Mesenchymal stem cell (in vitro differentiated cells and primary cell): ENCODE measurements around the gene IFIT2.
"Not testable (repeated sequence)": the region's sequence is repeated elsewhere in the genome, so short reads cannot be mapped to it uniquely, and the experiment has no call there.

ENCODE experiments used
- DNase-seq: peaks from one replicate; pipeline ENCODE4 v3.0.0-alpha.2; 2013
- H2AFZ ChIP-seq: one replicate; pipeline ENCODE4 v1.6.1; 2013; ENCODE audit warnings: low read depth, mild to moderate bottlenecking, control low read depth, inconsistent platforms, low read length, moderate library complexity
- H2AK5ac ChIP-seq: 2 replicates; pipeline ENCODE4 v1.6.1; 2013; ENCODE audit warnings: low read length, moderate library complexity, mild to moderate bottlenecking, inconsistent platforms; ENCODE audit not compliant: severe bottlenecking
- H2BK120ac ChIP-seq: one replicate; pipeline ENCODE4 v1.6.1; 2013; ENCODE audit warnings: low read depth, mild to moderate bottlenecking, inconsistent platforms, low read length, moderate library complexity
- H2BK12ac ChIP-seq, 2 experiments: one replicate each; pipeline ENCODE4 v1.6.1; 2013; ENCODE audit warnings: inconsistent platforms in 2 of 2, low read length in 2 of 2, mild to moderate bottlenecking in 2 of 2, moderate library complexity in 2 of 2, control low read depth in 1 of 2
- H2BK15ac ChIP-seq: one replicate; pipeline ENCODE4 v1.6.1; 2013; ENCODE audit warnings: mild to moderate bottlenecking, low read depth, inconsistent platforms; ENCODE audit not compliant: poor library complexity, severe bottlenecking
- H2BK5ac ChIP-seq: 2 replicates; pipeline ENCODE4 v1.6.1; 2013; ENCODE audit warnings: low read depth, mild to moderate bottlenecking, low read length, control low read depth, inconsistent platforms; ENCODE audit not compliant: poor library complexity, severe bottlenecking
- H3K14ac ChIP-seq, 2 experiments: one replicate each; pipeline ENCODE4 v1.6.1; 2013; ENCODE audit warnings: inconsistent platforms in 2 of 2, low read length in 2 of 2, control low read depth in 1 of 2, mild to moderate bottlenecking in 1 of 2, moderate library complexity in 1 of 2
- H3K18ac ChIP-seq, 2 experiments: one replicate each; pipeline ENCODE4 v1.6.1; 2013; ENCODE audit warnings: inconsistent platforms in 2 of 2, low read length in 2 of 2, control low read depth in 1 of 2, low read depth in 1 of 2, mild to moderate bottlenecking in 1 of 2
- H3K23ac ChIP-seq, 2 experiments: one replicate each; pipeline ENCODE4 v1.6.1; 2013; ENCODE audit warnings: inconsistent platforms in 2 of 2, low read length in 2 of 2, mild to moderate bottlenecking in 2 of 2, moderate library complexity in 2 of 2, control low read depth in 1 of 2
- H3K27ac ChIP-seq: 2 replicates; pipeline ENCODE4 v1.5.1; 2013; ENCODE audit warnings: mild to moderate bottlenecking, moderate library complexity, low read length, control low read depth, inconsistent platforms; ENCODE audit not compliant: poor library complexity, severe bottlenecking
- H3K27me3 ChIP-seq, 2 experiments: 2 replicates each; pipeline versions ENCODE4 v1.6.1 to v1.7.0; 2013; ENCODE audit warnings: low read length in 2 of 2, mild to moderate bottlenecking in 2 of 2, moderate library complexity in 2 of 2, control low read depth in 1 of 2, inconsistent platforms in 1 of 2; ENCODE audit not compliant: control insufficient read depth in 1 of 2, insufficient read depth in 1 of 2
- H3K36me3 ChIP-seq, 2 experiments: 2 replicates each; pipeline versions ENCODE4 v1.6.1 to v1.7.0; 2013; ENCODE audit warnings: low read length in 2 of 2, control low read depth in 1 of 2, inconsistent platforms in 1 of 2, low read depth in 1 of 2, mild to moderate bottlenecking in 1 of 2; ENCODE audit not compliant: insufficient read depth in 2 of 2, control insufficient read depth in 1 of 2
- H3K4ac ChIP-seq, 2 experiments: one replicate each; pipeline ENCODE4 v1.6.1; 2013; ENCODE audit warnings: inconsistent platforms in 2 of 2, low read length in 2 of 2, mild to moderate bottlenecking in 2 of 2, moderate library complexity in 2 of 2, control low read depth in 1 of 2, low read depth in 1 of 2
- H3K4me1 ChIP-seq: 2 replicates; pipeline ENCODE4 v1.6.1; 2013; ENCODE audit warnings: low read depth, low read length, control low read depth; ENCODE audit not compliant: control insufficient read depth, insufficient read depth
- H3K4me2 ChIP-seq: 2 replicates; pipeline ENCODE4 v1.6.1; 2013; ENCODE audit warnings: low read length, mild to moderate bottlenecking, inconsistent platforms; ENCODE audit not compliant: poor library complexity, severe bottlenecking
- H3K4me3 ChIP-seq, 2 experiments: 2 replicates each; pipeline versions ENCODE4 v1.5.1 to v1.7.0; 2013; ENCODE audit warnings: low read length in 2 of 2, mild to moderate bottlenecking in 2 of 2, control low read depth in 1 of 2, low read depth in 1 of 2; ENCODE audit not compliant: insufficient read depth in 1 of 2
- H3K79me1 ChIP-seq: replicated peaks from 2 replicates; pipeline ENCODE4 v1.6.1; 2013; ENCODE audit warnings: mild to moderate bottlenecking, control low read depth, low read length, inconsistent platforms; ENCODE audit not compliant: poor library complexity, severe bottlenecking
- H3K9ac ChIP-seq: 2 replicates; pipeline ENCODE4 v1.7.0; 2013; ENCODE audit warnings: mild to moderate bottlenecking, low read length, moderate library complexity
- H3K9me3 ChIP-seq: 2 replicates; pipeline ENCODE4 v1.7.0; 2013; ENCODE audit warnings: mild to moderate bottlenecking, low read length; ENCODE audit not compliant: control insufficient read depth
- H4K8ac ChIP-seq: one replicate; pipeline ENCODE4 v1.6.1; 2013; ENCODE audit warnings: inconsistent platforms, mild to moderate bottlenecking, low read length, moderate library complexity
- H4K91ac ChIP-seq: one replicate; pipeline ENCODE4 v1.6.1; 2013; ENCODE audit warnings: mild to moderate bottlenecking, low read length, inconsistent platforms
- WGBS: methylation state at CpG from one replicate; pipeline ENCODE4 v1.1.7; 2013; ENCODE audit warnings: mixed read lengths; 5-methylcytosine and 5-hydroxymethylcytosine counted together

Gene IFIT2

DNA sequence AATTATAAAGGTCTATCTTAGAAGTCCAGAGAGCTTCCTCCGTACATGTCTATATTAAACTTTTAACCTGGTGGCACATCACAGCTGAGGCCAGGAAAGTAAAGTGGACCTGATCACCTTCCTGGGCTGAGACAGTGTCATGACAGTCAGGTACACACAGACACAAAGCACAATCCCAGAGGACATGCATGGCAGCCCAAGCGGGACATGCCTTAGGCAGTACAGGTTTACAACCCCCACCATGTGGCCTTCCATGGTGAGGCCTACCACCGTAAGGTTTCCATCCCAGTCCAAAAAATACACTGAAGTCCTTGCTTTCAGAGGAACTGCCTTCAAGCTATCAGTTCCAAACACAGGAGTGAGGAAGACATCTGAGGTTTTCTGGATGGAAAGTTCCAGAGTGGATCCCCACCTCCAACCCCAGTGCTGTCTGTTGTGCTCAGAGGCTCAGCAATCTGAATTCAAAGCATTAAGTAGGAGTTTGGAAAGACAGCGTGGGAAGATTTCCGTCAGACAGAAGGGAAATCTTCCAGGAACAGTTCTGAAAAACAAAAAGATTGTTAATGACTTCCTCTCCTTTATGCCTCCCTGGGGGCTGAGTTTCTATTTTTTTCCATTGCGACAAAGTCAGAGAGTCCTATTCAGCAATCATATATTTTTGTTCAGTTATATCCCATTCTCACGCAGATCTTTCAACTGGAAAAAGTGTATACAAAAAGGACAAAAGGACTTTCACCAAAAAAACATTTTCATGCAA, 46.0 kb downstream of the IFIT2 start:
- no peak overlapping the region for H3K9ac ChIP-seq
- H3K9me3 ChIP-seq, result no peaks in the 10 kb centered on the region
- peak overlapping the region; percentile 89 to 95 for H2BK12ac ChIP-seq
- no peak overlapping the region for H3K23ac ChIP-seq
- no peak overlapping the region for H2AFZ ChIP-seq
- no peaks in the 10 kb centered on the region for H3K79me1 ChIP-seq
- H2BK15ac ChIP-seq, result no peak overlapping the region
- H2BK5ac ChIP-seq, result no peak overlapping the region
- no peak overlapping the region for H3K4me3 ChIP-seq
- H3K27me3 ChIP-seq, result no peaks in the 10 kb centered on the region
- WGBS, result 56% methylated on average over 6 of the region's 7 CpGs
- peak overlapping the region; percentile 35 to 47 for H3K4ac ChIP-seq
- no peak overlapping the region for H2AK5ac ChIP-seq
- H3K4me2 ChIP-seq, result no peak overlapping the region
- H3K18ac ChIP-seq, result peak overlapping the region; percentile 81 to 96
- peak overlapping the region in 1 of 2 experiments; percentile 78 for H3K14ac ChIP-seq
- peak; percentile 49 for DNase-seq
- peaks cover 9% of the 10 kb centered on the region for H3K4me1 ChIP-seq
- peak overlapping the region; percentile 93 for H4K8ac ChIP-seq
- no peaks in the 10 kb centered on the region for H3K36me3 ChIP-seq
- no peak overlapping the region for H2BK120ac ChIP-seq
- H4K91ac ChIP-seq, result peak overlapping the region; percentile 95
- no peak overlapping the region for H3K27ac ChIP-seq

DNA sequence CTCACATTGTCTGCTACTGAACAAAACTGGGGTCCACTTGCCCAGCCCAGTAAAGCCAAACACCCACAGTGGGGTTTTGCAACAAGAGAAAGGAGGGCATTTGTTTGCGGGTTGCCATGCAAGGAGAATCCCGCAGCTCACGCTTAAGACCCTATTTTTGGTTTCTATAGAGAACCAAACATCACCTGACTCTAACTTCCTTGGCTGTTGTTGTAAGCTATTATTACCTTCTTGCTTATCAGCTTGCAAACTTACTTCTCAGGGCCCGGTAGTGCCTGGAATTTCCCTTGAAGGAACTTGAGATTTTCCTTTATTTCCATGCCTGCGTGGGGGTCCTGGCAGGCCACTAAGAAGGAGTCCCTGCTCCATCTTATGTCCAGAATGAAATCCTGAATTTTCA, 46.6 kb downstream of the IFIT2 start:
- H2BK12ac ChIP-seq, result no peak overlapping the region
- H3K14ac ChIP-seq, result no peak overlapping the region
- H2AK5ac ChIP-seq, result no peak overlapping the region
- H3K9me3 ChIP-seq, result no peaks in the 10 kb centered on the region
- no peak overlapping the region for H2BK5ac ChIP-seq
- H3K36me3 ChIP-seq, result no peaks in the 10 kb centered on the region
- WGBS, result 77% methylated on average over 5 of the region's 5 CpGs
- no peak overlapping the region for H2BK120ac ChIP-seq
- peak overlapping the region; percentile 90 for H2BK15ac ChIP-seq
- no peak for DNase-seq
- no peak overlapping the region for H3K4me2 ChIP-seq
- H3K4ac ChIP-seq, result no peak overlapping the region
- H4K91ac ChIP-seq, result no peak overlapping the region
- H3K27me3 ChIP-seq, result no peaks in the 10 kb centered on the region
- H3K4me3 ChIP-seq, result no peak overlapping the region
- no peak overlapping the region for H3K27ac ChIP-seq
- peaks cover 13% of the 10 kb centered on the region for H3K4me1 ChIP-seq
- no peak overlapping the region for H2AFZ ChIP-seq
- H3K18ac ChIP-seq, result no peak overlapping the region
- H3K23ac ChIP-seq, result no peak overlapping the region
- no peak overlapping the region for H4K8ac ChIP-seq
- no peaks in the 10 kb centered on the region for H3K79me1 ChIP-seq
- H3K9ac ChIP-seq, result no peak overlapping the region

DNA sequence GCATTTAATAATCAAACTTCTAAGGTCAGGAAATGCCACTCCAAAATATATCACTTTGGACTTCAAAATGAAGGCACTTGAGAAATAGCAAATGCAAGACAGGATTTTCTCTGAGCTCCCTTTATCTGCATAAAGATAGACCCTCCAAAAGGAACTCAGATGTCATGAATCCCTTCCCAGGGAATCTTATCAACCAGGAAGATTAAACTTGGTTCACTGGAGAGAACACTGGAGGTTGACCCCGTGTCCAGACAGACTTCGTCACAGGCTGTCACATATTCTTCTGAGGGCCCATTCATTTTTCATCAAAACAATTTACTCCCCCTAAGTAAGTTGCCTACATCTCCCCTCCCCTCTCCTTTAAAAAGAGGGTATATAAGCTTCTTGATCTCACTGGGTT, 47.1 kb downstream of the IFIT2 start:
- Histone ChIP-seq H3K36me3 (no peaks in the 10 kb centered on the region), H2AFZ (no peak overlapping the region), H3K27me3 (no peaks in the 10 kb centered on the region), H2BK12ac (no peak overlapping the region), H3K4ac (no peak overlapping the region), H3K79me1 (no peaks in the 10 kb centered on the region), H3K4me2 (no peak overlapping the region), H2BK5ac (no peak overlapping the region), H4K91ac (no peak overlapping the region), H2AK5ac (no peak overlapping the region), H2BK15ac (no peak overlapping the region), H3K23ac (no peak overlapping the region), H3K27ac (no peak overlapping the region), H3K4me1 (peaks cover 13% of the 10 kb centered on the region), H3K9me3 (no peaks in the 10 kb centered on the region), H3K4me3 (no peak overlapping the region), H2BK120ac (no peak overlapping the region), H3K9ac (no peak overlapping the region), H4K8ac (no peak overlapping the region), H3K18ac (peak overlapping the region in 1 of 2 experiments; percentile 16), H3K14ac (no peak overlapping the region)
- DNase-seq, result no peak
- WGBS, result 92% methylated on average over 2 of the region's 2 CpGs

DNA sequence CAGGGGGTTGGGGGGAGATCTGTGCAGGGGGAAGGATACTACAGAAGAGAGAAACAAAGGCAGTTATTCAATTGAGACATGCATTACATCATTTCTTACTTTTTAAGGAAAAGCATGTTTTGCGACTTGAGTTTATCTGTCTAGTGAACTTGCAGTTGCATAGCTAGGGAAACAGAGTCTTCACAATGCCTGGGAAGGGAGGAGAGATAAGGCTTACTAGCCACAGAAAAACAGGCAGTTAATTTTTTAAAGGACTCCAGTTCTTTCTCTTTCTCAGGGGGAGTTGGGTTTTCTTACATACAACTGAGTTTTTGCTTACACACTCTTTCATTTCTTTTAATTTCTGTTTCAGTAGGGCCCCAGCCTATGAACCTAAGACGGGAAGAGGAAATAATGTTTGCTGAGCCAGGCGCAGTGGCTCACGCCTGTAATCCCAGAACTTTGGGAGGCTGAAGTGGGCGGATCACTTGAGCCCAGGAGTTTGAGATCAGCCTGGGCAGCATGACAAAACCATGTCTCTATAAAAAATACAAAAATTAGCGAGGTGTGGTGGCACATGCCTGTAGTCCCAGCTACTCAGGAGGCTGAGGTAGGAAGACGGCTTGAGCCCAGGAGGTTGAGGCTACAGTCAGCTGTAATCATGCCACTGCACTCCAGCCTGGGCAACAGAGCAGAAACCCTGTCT, 48.9 kb downstream of the IFIT2 start:
- not testable (repeated sequence) for H3K79me1 ChIP-seq, H3K4me3 ChIP-seq, H3K18ac ChIP-seq, H3K14ac ChIP-seq, H3K4me2 ChIP-seq, H2AK5ac ChIP-seq, H3K4ac ChIP-seq, H2BK120ac ChIP-seq, H3K27me3 ChIP-seq, H2AFZ ChIP-seq, H3K23ac ChIP-seq, H3K9me3 ChIP-seq, H3K36me3 ChIP-seq
- peak; percentile 26 for DNase-seq
- Histone ChIP-seq H2BK5ac (peak overlapping the region; percentile 39), H3K9ac (peak overlapping the region; percentile 89), H2BK12ac (peak overlapping the region in 1 of 2 experiments; percentile 13), H4K91ac (peak overlapping the region; percentile 50), H2BK15ac (peak overlapping the region; percentile 86), H4K8ac (peak overlapping the region; percentile 55), H3K27ac (peak overlapping the region; percentile 98), H3K4me1 (peaks cover 13% of the 10 kb centered on the region)
- WGBS, result 69% methylated on average over 6 of the region's 7 CpGs
